ENCODE data around the gene KITLG. TPM values are rescaled to one million over a fixed set of nuclear protein-coding genes. Genes with fewer than 3 reads are reported as not detected.
A peak's percentile ranks its signal among the peaks of the same experiment; 100 is the strongest.

The KITLG gene
- total RNA-seq, 1 experiment from 2014 or later, result 570 TPM

DNA sequence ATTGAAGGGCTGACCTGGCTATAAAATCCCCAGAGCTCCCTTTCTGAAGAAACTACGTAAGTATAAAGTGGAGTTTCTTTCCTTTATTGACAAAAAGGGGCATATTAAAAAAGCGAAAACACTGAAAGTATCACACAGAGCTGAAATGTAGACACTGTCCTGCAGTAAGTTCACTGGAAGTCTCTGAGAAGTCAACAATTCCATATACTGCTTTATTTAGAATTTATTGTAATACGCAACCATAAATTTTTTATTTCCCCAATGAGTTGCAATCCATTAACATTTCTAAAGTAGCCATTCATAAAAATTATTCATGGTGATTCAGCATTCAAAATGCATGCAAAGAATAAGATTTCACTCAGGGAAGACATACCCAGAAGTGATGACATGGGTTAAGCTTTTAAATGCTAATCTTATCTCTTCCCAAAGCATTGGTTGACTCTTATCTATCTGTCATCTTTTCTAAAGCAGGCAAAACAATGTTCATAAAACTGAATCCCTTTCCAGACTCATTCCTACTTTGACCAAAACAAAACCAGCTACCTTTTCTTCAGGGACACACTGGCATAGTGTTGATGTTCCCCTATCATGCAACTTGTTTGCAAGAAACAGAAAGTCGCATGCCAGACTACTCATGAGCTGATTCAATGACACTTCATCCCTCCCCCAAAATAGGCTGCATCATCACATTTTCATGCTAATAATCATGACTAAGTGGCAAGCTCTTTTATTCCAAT, 17.3 kb downstream of the KITLG start:
- peaks cover 90% of the 10 kb centered on the region for H4K20me1 ChIP-seq (ENCODE audit: insufficient read depth)
- peaks cover 75 to 98% of the 10 kb centered on the region in 2 experiments for H3K4me1 ChIP-seq (ENCODE audit: control insufficient read depth in 1 of 2, insufficient read depth in 2 of 2, low read length in 2 of 2)
- H3K79me2 ChIP-seq (ENCODE audit: insufficient read depth, low read length), result peaks cover 100% of the 10 kb centered on the region
- no peak overlapping the region for H3K9ac ChIP-seq (ENCODE audit: low read length)
- peak overlapping the region; percentile 4; the same call in 1 of the 2 replicates for H3K4me2 ChIP-seq (ENCODE audit: low read length)
- H3K27me3 ChIP-seq (ENCODE audit: insufficient read depth, low read length), result no peaks in the 10 kb centered on the region
- no peak overlapping the region for H3K4me3 ChIP-seq (replicated peaks in 1 of 2; ENCODE audit: low read depth in 1 of 2, low read length in 2 of 2)
- H3K36me3 ChIP-seq (ENCODE audit: control insufficient read depth in 1 of 2, insufficient read depth in 2 of 2, low read length in 2 of 2), result peaks cover 7 to 58% of the 10 kb centered on the region in 2 experiments
- ChIA-PET RAD21 (ENCODE audit: low non-redundant PET in 1 of 2, low total read pairs in 2 of 2, uncharacterized antibody in 2 of 2, unreplicated experiment in 2 of 2) (no interaction called here), CTCF (interaction anchor here (1.0 kb wide), 1 partner anchor 9 kb away, joined by 3 read pairs; no protein-coding TSS in a partner anchor), POLR2A (interaction anchor here (1.0 to 1.5 kb wide), 3 partner anchors 11 to 17 kb away, joined by 3 to 7 read pairs (median 3); partner anchors contain the start of gene KITLG)
- H3K9me2 ChIP-seq (ENCODE audit: insufficient read depth), result no peaks in the 10 kb centered on the region
- intact Hi-C loops (cut with micrococcal nuclease), result no loop called here
- H2AFZ ChIP-seq (ENCODE audit: low read depth, low read length, poor library complexity, severe bottlenecking), result no peak overlapping the region
- BruUV-seq (replicated peaks), result TSS peak; percentile 3
- ATAC-seq (no peak), DNase-seq (ENCODE audit: low read depth, low spot score) (no peak)
- TF ChIP-seq SRF (IDR thresholded peaks at IDR 0.05; ENCODE audit: low read depth) (no peak), POLR2AphosphoS5 (IDR thresholded peaks at IDR 0.05; ENCODE audit: low read depth, low read length) (no peak), JUND (IDR thresholded peaks at IDR 0.05) (0 out of 2 replicates have a peak, but pooled peaks have one; percentile 10), SIN3A (IDR thresholded peaks at IDR 0.05; ENCODE audit: low read depth) (no peak)
- TF ChIP-seq, protein P1, sequence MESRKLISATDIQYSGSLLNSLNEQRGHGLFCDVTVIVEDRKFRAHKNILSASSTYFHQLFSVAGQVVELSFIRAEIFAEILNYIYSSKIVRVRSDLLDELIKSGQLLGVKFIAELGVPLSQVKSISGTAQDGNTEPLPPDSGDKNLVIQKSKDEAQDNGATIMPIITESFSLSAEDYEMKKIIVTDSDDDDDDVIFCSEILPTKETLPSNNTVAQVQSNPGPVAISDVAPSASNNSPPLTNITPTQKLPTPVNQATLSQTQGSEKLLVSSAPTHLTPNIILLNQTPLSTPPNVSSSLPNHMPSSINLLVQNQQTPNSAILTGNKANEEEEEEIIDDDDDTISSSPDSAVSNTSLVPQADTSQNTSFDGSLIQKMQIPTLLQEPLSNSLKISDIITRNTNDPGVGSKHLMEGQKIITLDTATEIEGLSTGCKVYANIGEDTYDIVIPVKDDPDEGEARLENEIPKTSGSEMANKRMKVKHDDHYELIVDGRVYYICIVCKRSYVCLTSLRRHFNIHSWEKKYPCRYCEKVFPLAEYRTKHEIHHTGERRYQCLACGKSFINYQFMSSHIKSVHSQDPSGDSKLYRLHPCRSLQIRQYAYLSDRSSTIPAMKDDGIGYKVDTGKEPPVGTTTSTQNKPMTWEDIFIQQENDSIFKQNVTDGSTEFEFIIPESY (IDR thresholded peaks at IDR 0.05; ENCODE audit: extremely low read depth, insufficient replicate concordance, low read length), result no peak
- TF ChIP-seq, protein P2, sequence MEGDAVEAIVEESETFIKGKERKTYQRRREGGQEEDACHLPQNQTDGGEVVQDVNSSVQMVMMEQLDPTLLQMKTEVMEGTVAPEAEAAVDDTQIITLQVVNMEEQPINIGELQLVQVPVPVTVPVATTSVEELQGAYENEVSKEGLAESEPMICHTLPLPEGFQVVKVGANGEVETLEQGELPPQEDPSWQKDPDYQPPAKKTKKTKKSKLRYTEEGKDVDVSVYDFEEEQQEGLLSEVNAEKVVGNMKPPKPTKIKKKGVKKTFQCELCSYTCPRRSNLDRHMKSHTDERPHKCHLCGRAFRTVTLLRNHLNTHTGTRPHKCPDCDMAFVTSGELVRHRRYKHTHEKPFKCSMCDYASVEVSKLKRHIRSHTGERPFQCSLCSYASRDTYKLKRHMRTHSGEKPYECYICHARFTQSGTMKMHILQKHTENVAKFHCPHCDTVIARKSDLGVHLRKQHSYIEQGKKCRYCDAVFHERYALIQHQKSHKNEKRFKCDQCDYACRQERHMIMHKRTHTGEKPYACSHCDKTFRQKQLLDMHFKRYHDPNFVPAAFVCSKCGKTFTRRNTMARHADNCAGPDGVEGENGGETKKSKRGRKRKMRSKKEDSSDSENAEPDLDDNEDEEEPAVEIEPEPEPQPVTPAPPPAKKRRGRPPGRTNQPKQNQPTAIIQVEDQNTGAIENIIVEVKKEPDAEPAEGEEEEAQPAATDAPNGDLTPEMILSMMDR (IDR thresholded peaks at IDR 0.05 in 2 of 3, conservative IDR thresholded peaks at IDR 0.05 in 1 of 3; ENCODE audit: borderline replicate concordance in 1 of 3, insufficient read depth in 1 of 3, low read depth in 2 of 3, low read length in 2 of 3), result no peak
- H3K9me3 ChIP-seq (ENCODE audit: control insufficient read depth in 1 of 2, insufficient read depth in 1 of 2, low read depth in 1 of 2, low read length in 2 of 2), result no peaks in the 10 kb centered on the region
- H3K27ac ChIP-seq (ENCODE audit: low read depth, low read length), result peak overlapping the region; percentile 13; the same call in 1 of the 2 replicates

Data from HCT116 (cell line).